Stimulated activated CD8-positive, alpha-beta memory T cell treated with anti-CD3 and anti-CD28 coated beads, Interleukin-4, amount 100 ng/mL, for 4 hours (primary cell): ENCODE data around the gene LRP1B.

ENCODE experiments used
- DNase-seq, 2 donors: peaks; one replicate each; pipeline ENCODE4 v3.0.0-alpha.2; 2020; ENCODE audit warnings: low read depth in 2 of 2, low spot score in 1 of 2

The LRP1B gene

DNA sequence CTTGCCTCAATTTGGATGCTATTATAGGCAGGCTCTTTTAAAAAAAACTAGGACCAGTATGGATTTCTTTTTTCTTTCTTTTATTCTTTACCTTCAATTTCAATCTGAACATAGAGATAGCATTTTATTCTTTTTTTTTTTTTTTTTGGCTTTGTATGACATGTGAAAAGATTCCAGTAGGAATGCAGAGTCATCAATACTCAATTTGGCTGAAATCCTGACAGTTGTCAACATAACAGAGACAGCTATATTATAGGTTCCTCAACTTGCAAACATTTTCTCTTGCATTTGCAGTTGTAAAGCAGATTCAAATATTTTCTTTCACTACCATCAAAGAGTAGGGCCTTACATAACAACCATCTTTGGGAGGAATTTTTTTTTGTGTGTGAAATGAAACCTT is 334.4 kb downstream of the LRP1B start:
- DNase-seq: no peak

DNA sequence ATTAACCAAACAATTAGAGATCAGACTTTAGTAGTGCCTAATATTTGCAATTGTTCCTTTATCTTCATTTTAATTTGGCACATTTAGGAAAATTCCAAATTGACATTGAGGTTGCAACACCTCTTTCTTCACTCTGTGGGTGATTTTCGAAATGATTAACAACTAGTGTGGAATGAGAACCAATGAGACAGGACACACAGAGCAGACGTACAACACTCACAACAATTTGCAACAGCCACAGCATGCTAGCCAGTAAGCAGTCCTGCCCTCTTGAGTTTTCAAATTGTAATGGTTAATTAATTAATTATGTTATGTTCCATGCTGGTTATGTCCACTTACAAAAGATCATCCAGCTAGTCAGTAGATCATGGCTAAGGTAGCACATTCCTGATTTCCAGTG is 339.3 kb downstream of the LRP1B start:
- no peak for DNase-seq

DNA sequence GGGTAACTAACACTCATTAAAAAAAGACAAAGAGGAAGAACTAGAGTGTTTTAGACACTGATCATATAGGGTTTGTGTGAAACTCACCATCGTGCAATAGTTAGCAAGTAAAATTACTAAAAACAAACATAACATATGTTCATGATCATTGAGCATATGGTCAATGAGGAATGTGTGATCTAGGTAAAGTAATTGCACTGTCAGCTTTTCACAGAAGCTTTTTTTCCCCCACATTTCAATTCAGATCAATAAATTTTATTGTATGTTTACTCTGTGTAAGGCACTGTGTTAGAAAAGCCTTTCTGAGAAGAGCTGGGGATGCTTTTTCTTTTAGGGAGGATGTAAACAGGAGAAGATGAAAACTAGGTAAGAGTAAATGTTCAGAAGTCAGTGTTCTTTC is 348.2 kb downstream of the LRP1B start:
- DNase-seq: no peak

DNA sequence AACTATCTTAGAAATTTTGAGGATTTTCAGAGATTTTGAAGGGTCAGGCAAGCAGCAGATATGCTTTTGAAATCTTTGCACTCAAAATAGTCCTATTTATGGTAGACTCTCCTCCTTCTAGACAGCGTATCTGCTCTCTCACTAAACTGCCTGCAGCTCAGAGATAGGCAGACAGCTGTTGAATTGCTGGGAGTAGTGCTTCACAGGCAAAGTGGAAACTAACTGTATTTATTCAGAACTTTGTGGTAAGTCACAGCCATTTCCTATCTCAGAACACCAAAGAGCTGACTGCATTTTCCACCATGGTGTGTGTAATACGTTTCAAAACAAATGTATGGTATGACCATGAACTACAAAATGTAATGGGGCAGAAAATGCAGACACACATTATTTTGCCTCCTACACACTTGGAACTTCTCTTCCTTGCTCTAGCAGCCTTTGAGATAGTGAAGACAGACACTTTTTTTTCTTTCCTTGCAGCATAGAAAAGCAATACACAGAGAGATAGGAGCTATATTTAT is 352.4 kb downstream of the LRP1B start:
- DNase-seq: no peak

DNA sequence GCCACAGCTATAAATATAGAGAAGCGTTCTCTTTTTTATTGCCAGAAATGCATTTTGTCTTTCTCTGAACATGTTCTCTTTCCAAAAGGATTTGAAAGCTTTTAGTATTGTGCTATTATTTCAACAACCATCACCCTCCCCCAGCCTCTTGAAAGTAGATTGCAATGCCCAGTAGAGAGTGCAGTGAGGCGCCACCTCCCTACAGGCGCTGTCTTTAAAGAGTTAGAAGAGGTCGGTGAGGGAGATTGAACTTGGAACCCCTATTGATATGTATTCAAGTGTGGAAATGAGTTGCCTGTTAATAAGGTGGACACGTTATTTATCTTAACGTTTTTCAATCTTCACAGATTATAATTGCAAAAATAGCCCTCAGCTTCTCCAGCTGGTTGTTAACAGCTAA is 360.3 kb downstream of the LRP1B start:
- no peak for DNase-seq

DNA sequence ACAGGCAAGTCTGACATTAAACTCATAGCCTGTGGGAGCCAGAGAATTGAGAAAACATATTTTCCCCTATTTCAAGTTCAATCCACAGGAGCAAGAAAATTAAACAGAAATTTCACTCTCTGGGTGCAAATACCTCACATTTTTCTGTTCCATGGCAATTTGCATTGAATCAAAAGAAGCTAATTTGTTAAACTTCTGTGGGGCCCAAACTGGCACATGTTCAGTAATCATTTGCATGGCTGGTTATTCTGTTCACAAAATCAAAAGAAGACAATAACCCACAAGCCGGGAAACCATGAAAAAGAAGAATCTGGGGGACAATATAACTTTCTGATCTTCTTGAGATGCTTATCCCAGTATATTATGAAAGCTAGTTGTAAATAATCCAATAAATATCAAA is 363.1 kb downstream of the LRP1B start:
- DNase-seq: no peak

DNA sequence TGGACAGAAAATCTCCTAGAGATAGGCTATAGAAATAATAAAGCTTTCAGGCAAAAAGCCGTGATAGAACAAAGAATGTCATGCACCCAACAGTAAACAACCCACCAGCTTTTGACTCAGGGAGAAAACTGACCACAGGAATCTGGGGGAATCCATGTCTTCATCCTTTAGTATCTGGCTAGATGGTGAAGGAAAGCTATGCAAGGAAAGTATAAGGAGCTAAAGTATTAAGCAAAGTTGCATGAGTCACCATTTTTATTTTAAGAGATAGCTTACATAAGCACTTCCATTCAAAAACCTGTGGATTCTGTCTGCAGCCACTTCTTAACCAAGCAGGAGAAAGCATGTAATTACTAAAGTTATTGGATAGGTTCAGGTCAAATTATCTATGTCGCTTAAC is 363.8 kb downstream of the LRP1B start:
- no peak for DNase-seq

DNA sequence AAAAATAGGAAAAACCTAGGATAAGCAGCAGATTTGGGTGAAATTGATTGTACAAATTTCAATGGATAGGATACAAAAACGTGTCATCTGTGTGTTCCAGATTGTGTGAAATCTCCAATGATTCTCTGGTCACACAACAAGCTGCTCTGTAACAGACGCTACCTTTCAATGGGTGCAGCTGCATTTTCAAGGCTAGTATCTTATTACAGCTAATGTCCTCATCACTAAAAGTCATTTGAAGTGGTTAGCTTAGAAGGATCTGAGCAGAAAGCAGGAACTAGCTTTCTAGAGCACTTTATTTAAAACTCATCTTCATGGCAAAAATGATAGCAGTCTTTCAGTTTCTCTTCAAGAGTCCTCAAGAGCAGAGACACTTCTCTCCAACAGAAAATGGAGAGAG is 364.6 kb downstream of the LRP1B start:
- DNase-seq: no peak

DNA sequence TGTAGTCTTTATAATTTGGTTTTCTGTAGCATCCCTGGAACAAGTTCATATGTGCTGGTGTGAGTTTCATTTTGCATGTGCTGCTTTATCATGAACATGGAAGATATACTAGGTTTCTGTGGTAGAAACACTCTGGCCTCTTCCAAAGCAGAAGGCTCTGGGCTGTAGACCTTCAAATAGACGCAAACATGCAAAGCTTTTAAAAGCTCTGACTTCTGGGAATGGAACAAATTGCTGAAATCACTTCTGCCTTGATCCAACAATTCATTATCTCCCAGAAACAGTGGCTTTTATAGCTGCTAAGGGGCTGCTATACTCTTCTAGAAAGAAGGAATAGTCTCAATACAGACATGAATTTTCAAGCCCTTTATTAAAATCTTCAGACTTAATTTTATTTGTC is 382.2 kb downstream of the LRP1B start:
- DNase-seq: no peak

DNA sequence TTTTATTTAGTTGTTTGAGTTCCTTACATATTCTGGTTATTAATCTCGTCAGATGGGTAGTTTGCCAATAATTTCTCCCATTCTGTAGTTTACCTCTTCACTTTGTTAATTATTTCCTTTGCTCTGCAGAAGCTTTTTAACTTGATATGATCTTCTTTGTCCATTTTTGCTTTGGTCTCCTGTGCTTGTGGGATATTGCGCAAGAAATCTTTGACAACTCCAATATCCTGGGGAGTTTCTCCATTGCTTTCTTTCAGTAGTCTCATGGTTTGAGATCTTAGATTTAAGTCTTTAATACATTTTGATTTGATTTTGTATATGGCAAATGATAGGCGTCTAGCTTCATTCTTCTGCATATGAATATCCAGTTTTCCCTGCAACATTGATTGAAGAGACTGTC is 389.2 kb downstream of the LRP1B start:
- no peak for DNase-seq

DNA sequence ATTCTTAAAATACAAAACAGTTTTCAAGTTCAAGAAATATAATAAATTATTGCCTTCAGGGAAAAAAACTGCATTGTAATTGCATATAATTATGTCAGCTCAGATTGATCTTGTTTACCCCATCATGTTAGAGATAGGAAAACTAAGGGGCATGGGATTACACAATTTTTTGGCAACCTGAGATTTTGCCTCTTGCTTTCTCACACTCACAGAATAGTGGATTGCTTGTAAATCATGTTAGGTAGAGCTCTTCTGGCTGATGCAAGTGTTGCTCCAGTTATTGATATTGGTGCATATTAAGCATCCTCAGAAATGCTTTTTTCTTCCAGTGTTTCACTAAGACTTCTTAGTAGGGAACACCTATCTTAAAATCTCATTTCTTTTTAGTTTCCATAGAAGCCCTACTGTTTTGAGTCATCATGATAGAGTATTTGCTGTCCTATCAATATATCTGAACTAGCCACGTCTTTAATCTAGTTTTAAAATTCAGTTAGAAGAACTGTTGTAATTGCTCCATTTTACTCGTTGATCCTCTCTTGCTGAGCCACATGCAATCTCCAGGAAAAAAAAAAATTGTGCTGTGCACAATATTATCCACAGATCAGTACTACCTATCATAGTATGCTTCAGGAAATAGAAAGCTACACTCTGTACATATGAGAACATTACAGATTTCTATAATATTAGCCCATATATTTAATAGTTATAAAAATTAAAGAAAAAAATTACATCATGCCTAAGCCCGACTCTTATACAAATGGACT is 393.1 kb downstream of the LRP1B start:
- DNase-seq: no peak

DNA sequence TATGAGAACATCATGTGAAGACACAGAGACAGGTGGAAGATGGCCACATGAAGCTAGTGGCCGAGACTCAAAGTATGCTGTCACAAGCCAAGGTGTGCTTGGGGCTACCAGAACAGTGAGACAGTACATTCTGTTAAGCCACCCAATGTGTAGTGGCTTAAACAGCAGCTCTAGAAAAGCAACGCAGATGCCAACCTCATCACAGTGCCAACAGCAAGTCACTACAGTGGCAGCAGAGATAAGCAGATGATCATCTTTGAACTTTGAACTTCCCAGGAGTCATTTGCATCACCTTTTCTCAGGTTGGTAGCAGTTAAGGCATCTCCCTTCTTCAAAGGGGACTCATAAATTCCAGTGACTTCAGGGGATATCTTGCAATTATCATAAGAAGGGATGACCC is 394.4 kb downstream of the LRP1B start:
- DNase-seq: no peak

DNA sequence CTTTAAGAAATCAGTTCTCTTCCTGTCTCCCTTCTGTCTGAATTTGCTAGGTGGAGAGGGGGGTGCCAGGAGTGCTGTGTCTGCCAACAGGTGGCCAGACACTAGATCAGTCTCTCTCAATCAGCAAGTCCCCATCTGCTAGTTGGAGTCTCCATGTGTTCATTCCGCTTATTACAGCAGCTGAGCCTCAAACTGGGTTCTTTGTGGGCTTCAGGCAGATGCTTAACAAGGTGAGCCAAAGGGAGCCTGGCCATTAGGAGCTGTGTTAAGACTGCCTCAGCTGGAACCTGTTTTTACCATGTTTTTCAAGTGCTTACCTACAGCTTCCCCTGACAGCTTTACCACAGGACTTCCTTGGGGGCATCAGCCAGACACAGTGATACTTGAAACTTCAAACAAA is 401.9 kb downstream of the LRP1B start:
- no peak for DNase-seq

DNA sequence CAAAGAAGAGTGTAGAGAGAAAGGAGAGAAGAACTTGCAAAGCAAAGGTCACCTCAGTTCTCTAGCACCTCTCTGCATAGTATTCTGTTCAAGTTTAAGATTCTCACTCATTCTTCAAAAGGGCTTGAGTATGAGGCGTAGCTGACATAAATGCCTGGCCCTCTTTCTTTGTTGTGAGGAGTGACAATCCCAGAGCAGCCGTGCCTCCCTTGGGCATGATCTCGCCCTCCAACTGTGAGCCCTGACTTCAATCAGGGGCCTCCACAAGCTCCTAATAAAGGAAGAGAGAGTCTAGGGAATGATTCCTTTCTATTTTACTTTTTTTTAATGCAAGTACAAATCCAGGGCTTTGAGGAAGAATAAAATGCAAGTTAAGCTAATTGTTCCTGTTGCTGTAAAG is 402.7 kb downstream of the LRP1B start:
- DNase-seq: no peak

DNA sequence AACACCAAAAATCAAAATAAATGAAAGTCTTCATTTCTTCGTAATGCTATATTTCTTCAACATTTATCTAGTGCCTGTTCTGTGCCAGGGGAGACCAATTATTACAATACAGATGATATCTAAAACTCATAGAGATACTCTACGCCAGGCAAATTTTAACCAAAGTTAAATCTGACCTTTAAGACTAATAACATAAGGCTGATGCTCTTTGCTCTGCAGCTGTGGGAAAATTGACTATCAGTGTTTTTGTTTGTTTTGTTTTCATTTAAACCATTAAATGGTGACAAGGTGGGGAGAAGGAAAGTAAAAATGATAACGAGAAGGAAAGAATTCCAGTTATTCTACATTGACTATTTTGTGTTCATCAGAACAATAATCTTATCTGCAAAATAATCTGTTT is 406.4 kb downstream of the LRP1B start:
- no peak for DNase-seq

DNA sequence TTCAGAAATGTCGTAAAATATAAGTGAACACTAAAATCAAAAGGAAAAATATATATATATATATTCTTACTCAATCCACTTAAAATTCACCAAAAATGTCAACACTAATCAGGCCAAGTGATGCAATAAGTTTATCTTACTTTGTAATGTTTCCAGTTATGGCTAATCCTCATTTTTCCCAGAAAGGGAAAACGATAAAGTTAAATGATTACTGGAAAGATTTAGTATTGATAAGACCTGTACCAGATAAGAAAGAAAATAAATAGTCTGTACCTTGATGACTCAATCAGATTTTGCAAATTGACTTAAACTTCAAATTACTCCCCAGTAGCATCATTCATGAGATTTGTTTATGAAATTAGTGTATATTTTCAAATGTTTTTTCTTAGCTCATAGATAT is 407.0 kb downstream of the LRP1B start:
- DNase-seq: no peak

DNA sequence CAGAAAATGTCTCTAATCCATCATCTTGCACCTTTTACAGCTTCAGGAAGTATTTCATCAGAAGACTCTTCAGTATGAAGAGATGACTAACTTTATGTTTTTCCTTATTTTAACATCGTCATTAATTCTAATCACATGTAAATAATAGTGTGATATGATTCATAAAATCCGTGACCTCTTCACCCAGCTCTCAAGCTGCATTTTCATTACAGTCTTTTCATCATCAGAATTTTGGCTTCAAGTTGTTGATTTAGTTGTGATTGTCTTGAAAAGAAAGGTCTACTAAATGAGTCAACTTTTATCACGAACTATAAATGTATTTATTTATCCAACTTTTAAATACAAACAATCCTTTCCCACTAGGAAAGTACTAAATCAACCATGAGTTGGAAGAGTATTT is 410.3 kb downstream of the LRP1B start:
- DNase-seq: no peak

DNA sequence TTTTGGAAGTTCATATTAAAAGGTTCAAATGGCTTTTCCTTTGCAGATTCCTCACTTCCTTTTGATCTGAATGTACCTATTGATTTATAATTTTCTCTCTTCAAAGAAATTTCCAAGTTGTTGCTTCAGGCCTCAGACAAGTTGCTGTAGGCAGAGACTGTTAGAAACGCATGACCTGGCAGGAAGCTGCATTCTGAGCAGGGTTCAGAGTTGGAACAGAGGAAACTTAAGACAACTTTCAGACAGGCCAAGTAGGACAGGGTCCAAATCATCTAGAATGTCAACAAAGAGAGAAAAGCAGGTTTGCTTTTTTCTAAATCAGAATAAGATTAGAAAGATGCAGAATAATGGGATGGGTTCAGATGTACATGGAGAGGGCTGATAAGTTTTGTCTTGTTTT is 416.3 kb downstream of the LRP1B start:
- no peak for DNase-seq

DNA sequence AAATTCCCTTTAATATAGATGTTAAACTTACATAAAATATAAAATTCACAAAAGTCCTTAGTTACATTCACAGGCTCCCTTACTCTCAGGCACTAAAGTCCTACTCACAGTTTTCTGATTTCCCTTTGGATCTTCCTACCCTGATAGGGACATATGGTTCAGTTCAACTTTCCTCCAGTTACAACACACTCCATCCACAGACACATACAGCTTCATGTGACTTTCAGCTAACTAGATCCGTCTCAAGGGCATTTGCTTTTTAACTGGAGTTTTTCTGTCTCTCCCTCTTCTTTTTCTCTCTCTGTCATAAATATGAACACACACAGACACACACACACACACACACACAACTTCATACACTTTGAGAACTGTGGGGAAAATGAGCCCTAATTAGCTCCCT is 419.2 kb downstream of the LRP1B start:
- no peak for DNase-seq

DNA sequence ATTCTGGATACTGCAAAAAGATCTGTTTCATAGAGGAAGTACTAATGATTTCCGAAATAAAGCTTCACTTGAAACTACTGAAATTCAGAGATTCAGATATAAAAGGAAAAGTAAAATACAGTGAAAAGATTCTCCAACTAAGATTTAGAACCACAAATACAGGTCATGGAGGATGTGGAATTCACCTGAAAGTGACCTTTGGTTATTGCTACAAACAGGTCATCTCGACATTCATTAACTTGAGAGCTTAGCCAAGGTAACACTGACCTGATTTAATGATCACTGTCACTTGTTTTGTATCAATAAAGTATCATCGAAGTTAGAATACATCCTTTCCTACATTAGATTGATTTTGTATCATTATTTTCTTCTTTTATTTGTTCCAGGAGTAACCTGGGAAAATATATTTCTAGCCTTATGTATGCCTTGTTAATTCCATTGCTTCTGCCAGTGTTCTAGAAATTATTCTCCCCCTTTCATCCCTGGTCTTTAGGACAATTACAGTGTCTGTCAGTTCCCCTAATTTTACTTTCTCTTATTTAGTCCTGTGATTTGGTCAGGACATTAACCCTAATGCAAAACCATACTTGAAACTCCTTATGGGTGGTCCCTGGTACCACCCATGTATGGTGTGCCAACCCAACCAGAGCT is 420.1 kb downstream of the LRP1B start:
- DNase-seq: no peak

DNA sequence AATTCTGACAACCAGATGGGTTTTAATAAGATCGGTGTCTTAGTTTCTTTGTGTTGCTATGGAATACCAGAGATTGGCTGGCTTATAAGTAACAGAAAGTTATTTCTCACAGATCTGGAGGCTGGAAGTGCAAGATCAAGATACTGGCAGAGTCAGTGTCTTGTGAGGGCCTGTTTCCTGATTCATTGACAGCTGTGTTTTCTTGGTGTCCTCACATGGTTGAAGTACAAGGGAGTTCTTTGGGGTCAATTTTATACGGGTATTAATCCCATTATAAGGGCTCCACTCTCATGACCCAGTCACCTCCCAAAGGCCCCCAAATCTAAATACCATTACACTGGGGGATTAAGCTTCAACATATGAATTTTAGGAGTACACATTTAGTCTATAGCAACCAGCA is 421.1 kb downstream of the LRP1B start:
- DNase-seq: no peak

DNA sequence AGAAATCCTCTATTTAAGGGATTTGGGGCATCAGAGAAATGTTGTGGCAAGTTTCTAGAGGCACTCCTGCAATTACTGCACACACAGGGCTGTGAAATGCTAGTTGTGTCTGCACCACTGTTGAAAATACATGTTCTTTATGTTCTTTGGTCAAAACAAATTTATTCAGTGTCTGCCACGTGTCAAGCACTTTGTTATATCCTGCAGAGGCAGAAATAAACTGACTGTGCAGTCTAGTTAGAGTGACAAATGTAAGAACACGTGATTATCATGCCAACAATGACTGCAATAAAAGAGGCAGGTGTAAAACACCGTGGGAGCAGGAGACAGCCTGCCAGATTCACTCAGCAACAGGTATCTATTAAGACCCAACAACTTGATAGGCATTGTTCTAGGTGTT is 423.3 kb downstream of the LRP1B start:
- DNase-seq: no peak

DNA sequence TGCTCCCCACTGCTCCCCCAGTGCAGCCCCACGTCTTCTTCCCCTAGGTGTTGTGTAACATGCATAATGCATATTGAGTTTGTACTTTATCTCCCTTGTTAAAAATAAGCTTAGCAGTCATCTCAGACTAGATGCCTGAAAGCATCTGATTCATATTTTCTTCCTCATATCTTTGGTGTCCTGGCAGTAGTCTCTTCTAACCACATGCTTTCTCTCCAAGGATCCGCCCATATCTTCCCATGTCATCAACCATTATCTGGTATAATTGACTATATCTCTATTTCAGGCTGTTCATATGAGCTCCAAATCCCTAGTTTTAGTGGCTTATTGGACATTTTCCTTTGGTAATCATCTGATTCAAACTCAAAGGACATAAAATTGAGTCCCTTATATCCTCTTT is 426.3 kb downstream of the LRP1B start:
- DNase-seq: no peak
